K562 (cell line): ENCODE measurements around the gene CFAP20. TPM values are rescaled to one million over a fixed set of nuclear protein-coding genes. Genes with fewer than 3 reads are reported as not detected.

Experiments
- ATAC-seq: fragments of 200-7000 bp; cut with Tn5 transposase; 3 replicates; pipeline ENCODE4 v1.9.1; 2020; ENCODE audit warnings: moderate library complexity
- BruUV-seq: library from RNA; stranded (reverse); fragments of 400-500 nt; replicated peaks from 2 replicates; lab custom pipeline; 2021; lab: Mats Ljungman, UMichigan
- CTCF ChIA-PET: fragments of 300-600 bp; formaldehyde crosslinking; extraction: SDS; loops from one replicate; lab custom pipeline; 2021; ENCODE audit warnings: low intra/inter-chr PET ratio; lab: Yijun Ruan, JAX
- POLR2A ChIA-PET: fragments of 300-600, 350-650 bp; sonication (Branson Sonifier 250); formaldehyde crosslinking; extraction: SDS; loops from one replicate; lab custom pipeline; 2021; ENCODE audit warnings: antibody characterized with exemption, inconsistent platforms; lab: Yijun Ruan, JAX
- DNase-seq, 4 experiments: peaks; one replicate each; pipeline versions ENCODE4 v3.0.0 to v3.0.0-alpha.2; 2011 to 2018; ENCODE audit warnings: low spot score in 3 of 4, mixed read lengths in 3 of 4; ENCODE audit errors: extremely low read depth in 1 of 4
- FAIRE-seq: peaks from 2 replicates; lab custom pipeline; 2011; peaks lifted over from hg19 to GRCh38; lab: Jason Lieb, UNC
- H2AFZ ChIP-seq: 2 replicates; pipeline ENCODE4 v1.6.0; 2011; ENCODE audit warnings: low read depth, low read length, control low read depth, inconsistent platforms
- H3K27ac ChIP-seq: fragments of 200-600 bp; 3 replicates; pipeline ENCODE4 v1.8.0; 2011; ENCODE audit warnings: low read depth, mild to moderate bottlenecking, control low read depth, inconsistent platforms, low read length, moderate library complexity, mixed read lengths; ENCODE audit errors: extremely low read depth
- H3K27me3 ChIP-seq, 2 experiments: fragments of 300-600 bp in 1 of 2; 2 replicates in 1 of 2; 3 replicates in 1 of 2; pipeline versions ENCODE4 v1.6.0 to v1.8.0; 2011; ENCODE audit warnings: inconsistent platforms in 2 of 2, low read length in 2 of 2, mild to moderate bottlenecking in 1 of 2, mixed read lengths in 1 of 2, moderate library complexity in 1 of 2; ENCODE audit not compliant: control insufficient read depth in 2 of 2, insufficient read depth in 2 of 2
- H3K36me3 ChIP-seq: fragments of 300-600 bp; 3 replicates; pipeline ENCODE4 v1.8.0; 2011; ENCODE audit warnings: mild to moderate bottlenecking, low read length, inconsistent platforms; ENCODE audit not compliant: control insufficient read depth, insufficient read depth
- H3K4me1 ChIP-seq, 2 experiments: fragments of 200-600 bp in 1 of 2; replicated peaks in 1 of 2; 2 replicates in 1 of 2; 3 replicates in 1 of 2; pipeline versions ENCODE4 v1.5.1 to v1.8.0; 2011; ENCODE audit warnings: inconsistent platforms in 2 of 2, low read length in 2 of 2, mild to moderate bottlenecking in 1 of 2, mixed read lengths in 1 of 2, moderate library complexity in 1 of 2; ENCODE audit not compliant: control insufficient read depth in 2 of 2, insufficient read depth in 2 of 2
- H3K4me2 ChIP-seq: 2 replicates; pipeline ENCODE4 v1.6.1; 2011; ENCODE audit warnings: low read length, control low read depth, inconsistent platforms, mixed read lengths; ENCODE audit not compliant: insufficient read depth
- H3K4me3 ChIP-seq: fragments of 200-600 bp; sonication (generic), shearing (Covaris generic); 2 replicates; pipeline ENCODE4 v1.5.1; 2016; ENCODE audit warnings: control low read depth, inconsistent platforms
- H3K79me2 ChIP-seq: fragments of 200-600 bp; 3 replicates; pipeline ENCODE4 v1.8.0; 2011; ENCODE audit warnings: low read length, inconsistent platforms; ENCODE audit not compliant: control insufficient read depth, insufficient read depth
- H3K9ac ChIP-seq, 2 experiments: 2 replicates each; pipeline versions ENCODE4 v1.6.0 to v1.6.1; 2011; ENCODE audit warnings: low read depth in 2 of 2, low read length in 2 of 2, control low read depth in 1 of 2, inconsistent platforms in 1 of 2, mild to moderate bottlenecking in 1 of 2, mixed read lengths in 1 of 2; ENCODE audit not compliant: insufficient read depth in 1 of 2
- H3K9me1 ChIP-seq: one replicate; pipeline ENCODE4 v1.6.0; 2011; ENCODE audit warnings: inconsistent platforms, mild to moderate bottlenecking, low read length, moderate library complexity; ENCODE audit not compliant: control insufficient read depth, insufficient read depth
- H3K9me3 ChIP-seq: replicated peaks from 2 replicates; pipeline ENCODE4 v1.5.1; 2011; ENCODE audit warnings: low read depth, low read length, inconsistent platforms; ENCODE audit not compliant: control insufficient read depth, insufficient read depth
- H4K20me1 ChIP-seq: replicated peaks from 2 replicates; pipeline ENCODE4 v1.6.1; 2011; ENCODE audit warnings: low read length, inconsistent platforms, mixed read lengths; ENCODE audit not compliant: control insufficient read depth, insufficient read depth
- ATF2 ChIP-seq: sonication (generic); formaldehyde crosslinking; IDR thresholded peaks from 2 replicates; pipeline ENCODE4 v1.8.1; 2022; ENCODE audit warnings: missing genetic modification reagents
- CBX2 ChIP-seq: fragments of 200-600 bp; sonication (generic); IDR thresholded peaks from one replicate; pipeline ENCODE4 v1.6.1; 2012; ENCODE audit warnings: mild to moderate bottlenecking, low read length, inconsistent platforms; ENCODE audit not compliant: insufficient read depth, poor library complexity, severe bottlenecking
- DMBX1 ChIP-seq: fragments of 250-450 bp; sonication (Bioruptor Pico); IDR thresholded peaks from 2 replicates; pipeline ENCODE4 v1.8.0; 2022; ENCODE audit warnings: inconsistent platforms, mild to moderate bottlenecking, moderate library complexity, borderline replicate concordance
- ETS2 ChIP-seq: IDR thresholded peaks from 2 replicates; pipeline ENCODE4 v1.6.1; 2016; ENCODE audit warnings: borderline replicate concordance, missing genetic modification characterization, mild to moderate bottlenecking, moderate library complexity, missing compliant biosample characterization; ENCODE audit not compliant: poor library complexity, severe bottlenecking
- OTX1 ChIP-seq: fragments of 450-650 bp; formaldehyde crosslinking; IDR thresholded peaks from 2 replicates; pipeline ENCODE4 v1.4.0; 2022; ENCODE audit warnings: mild to moderate bottlenecking
- SRSF1 ChIP-seq: fragments of 200-400 bp; formaldehyde crosslinking; IDR thresholded peaks from 2 replicates; pipeline ENCODE4 v1.6.1; 2017; ENCODE audit warnings: mild to moderate bottlenecking, low read depth, low read length, moderate library complexity
- TAF9B ChIP-seq: fragments of 450-650 bp; IDR thresholded peaks from 2 replicates; pipeline ENCODE4 v1.6.1; 2018; ENCODE audit warnings: mild to moderate bottlenecking; ENCODE audit not compliant: partially characterized antibody
- ZBTB1 ChIP-seq: sonication (generic); formaldehyde crosslinking; IDR thresholded peaks from 2 replicates; pipeline ENCODE4 v1.8.1; 2023; ENCODE audit warnings: missing genetic modification reagents, low read depth, mild to moderate bottlenecking, borderline replicate concordance
- ZKSCAN1 ChIP-seq: fragments of 150-350 bp; IDR thresholded peaks from 2 replicates; pipeline ENCODE4 v1.6.1; 2016; ENCODE audit warnings: low read depth, low read length
- ZNF589 ChIP-seq: fragments of 200-800 bp; sonication (Bioruptor generic); IDR thresholded peaks from 2 replicates; pipeline ENCODE4 v1.6.1; 2016; ENCODE audit warnings: low read depth, missing genetic modification characterization, missing compliant biosample characterization
- WGBS: fragments of 100-300 bp; shearing (Covaris generic); methylation state at CpG from one replicate; pipeline ENCODE4 v1.1.6; 2016; ENCODE audit warnings: low coverage, mixed read lengths; ENCODE audit not compliant: insufficient coverage; ENCODE audit errors: missing lambda C conversion rate; 5-methylcytosine and 5-hydroxymethylcytosine counted together
- in situ Hi-C: fragments of 300-500 bp; cut with MboI; formaldehyde crosslinking; loops from 4 replicates; pipeline ENCODE4 v1.15.0; 2018; ENCODE audit warnings: inconsistent platforms, mixed read lengths
- intact Hi-C: fragments of 100-400 bp; cut with micrococcal nuclease; formaldehyde crosslinking; loops from 2 replicates; pipeline ENCODE4 v1.14.2; 2022
- polyA plus RNA-seq, 8 experiments: library from polyadenylated mRNA; depleted of rRNA in 4 of 8; stranded (reverse) in 5 of 8; unstranded in 3 of 8; fragments of >200 nt; fragmentation: Nextera tagmentation in 2 of 8; fragmentation: Illumina TruSeq in 1 of 8; extraction: Ambion mirVana in 2 of 8; extraction: Trizol in 1 of 8; gene quantifications; 2 replicates each; pipeline versions ENCODE4 v1.2.1 to v1.2.3, GENCODE V29; 2011 to 2014; ENCODE audit warnings: inconsistent platforms in 1 of 8, missing spikeins in 1 of 8
- total RNA-seq, 7 experiments: library from RNA; depleted of rRNA in 6 of 7; stranded (reverse); fragments of >200 nt in 6 of 7; fragmentation: Illumina TruSeq in 2 of 7; extraction: Trizol in 2 of 7; gene quantifications; 2 replicates each; pipeline versions ENCODE4 v1.2.1 to v1.2.3, GENCODE V29; 2011 to 2021; ENCODE audit warnings: low replicate concordance in 1 of 7
- TF ChIP-seq, protein P1 (sequence below): fragments of 450-650 bp; conservative IDR thresholded peaks from 2 replicates; pipeline ENCODE4 v1.6.1; 2016; ENCODE audit warnings: missing genetic modification characterization, low read depth, mild to moderate bottlenecking, control low read depth, missing compliant biosample characterization
- TF ChIP-seq, protein P2 (sequence below): fragments of 250-450 bp; sonication (Bioruptor Pico); IDR thresholded peaks from 2 replicates; pipeline ENCODE4 v1.5.0; 2021
- TF ChIP-seq, protein P3 (sequence below): IDR thresholded peaks from 2 replicates; pipeline ENCODE4 v1.6.1; 2012; ENCODE audit warnings: low read depth, low read length, improper control_type of control experiment, borderline replicate concordance

Gene CFAP20
- total and polyA plus RNA-seq, 9 of the 15 experiments (the other 6 are each of a cell fraction or from before 2014, with no cell fraction given) = 20.5 to 90.5 (median 75.3) TPM

GRCh38 chr16:58121132-58121531 lies 8.0 kb downstream of the CFAP20 start (continued):
- TF ChIP-seq, protein P1, sequence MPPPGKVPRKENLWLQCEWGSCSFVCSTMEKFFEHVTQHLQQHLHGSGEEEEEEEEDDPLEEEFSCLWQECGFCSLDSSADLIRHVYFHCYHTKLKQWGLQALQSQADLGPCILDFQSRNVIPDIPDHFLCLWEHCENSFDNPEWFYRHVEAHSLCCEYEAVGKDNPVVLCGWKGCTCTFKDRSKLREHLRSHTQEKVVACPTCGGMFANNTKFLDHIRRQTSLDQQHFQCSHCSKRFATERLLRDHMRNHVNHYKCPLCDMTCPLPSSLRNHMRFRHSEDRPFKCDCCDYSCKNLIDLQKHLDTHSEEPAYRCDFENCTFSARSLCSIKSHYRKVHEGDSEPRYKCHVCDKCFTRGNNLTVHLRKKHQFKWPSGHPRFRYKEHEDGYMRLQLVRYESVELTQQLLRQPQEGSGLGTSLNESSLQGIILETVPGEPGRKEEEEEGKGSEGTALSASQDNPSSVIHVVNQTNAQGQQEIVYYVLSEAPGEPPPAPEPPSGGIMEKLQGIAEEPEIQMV (tag) = no peak
- TF ChIP-seq OTX1 (no peak), SRSF1 (no peak), CBX2 (no peak), ZBTB1 (CRISPR knock-in tag) (no peak), TAF9B (no peak), ZKSCAN1 (no peak)
- TF ChIP-seq, protein P2, sequence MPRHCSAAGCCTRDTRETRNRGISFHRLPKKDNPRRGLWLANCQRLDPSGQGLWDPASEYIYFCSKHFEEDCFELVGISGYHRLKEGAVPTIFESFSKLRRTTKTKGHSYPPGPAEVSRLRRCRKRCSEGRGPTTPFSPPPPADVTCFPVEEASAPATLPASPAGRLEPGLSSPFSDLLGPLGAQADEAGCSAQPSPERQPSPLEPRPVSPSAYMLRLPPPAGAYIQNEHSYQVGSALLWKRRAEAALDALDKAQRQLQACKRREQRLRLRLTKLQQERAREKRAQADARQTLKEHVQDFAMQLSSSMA (CRISPR knock-in tag) = no peak

DNA sequence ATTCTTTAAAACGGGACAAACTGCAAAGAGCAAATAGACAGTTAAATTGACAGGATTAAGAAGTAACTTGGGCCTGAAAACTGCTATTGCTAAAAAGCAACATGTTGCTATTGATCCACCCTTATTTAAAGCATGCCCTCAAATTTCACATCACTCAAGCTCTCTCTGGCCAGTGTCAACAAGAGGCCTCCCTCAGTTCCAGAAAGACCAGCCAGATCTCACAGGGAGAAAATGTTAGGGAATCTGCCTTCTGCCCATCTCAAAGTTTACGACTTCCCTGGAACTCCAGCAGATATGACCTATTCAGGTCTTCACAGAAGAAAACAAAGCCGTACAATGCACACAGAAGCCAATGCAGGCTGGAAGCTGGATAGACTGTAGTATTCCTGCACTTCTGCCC lies 8.9 kb downstream of the CFAP20 start:
- Histone ChIP-seq H3K27ac (peak overlapping the region; percentile 72), H3K36me3 (peaks cover 22% of the 10 kb centered on the region), H3K4me2 (peak overlapping the region; percentile 15; the same call in 1 of the 2 replicates), H3K4me3 (no peak overlapping the region), H3K9me1 (no peaks in the 10 kb centered on the region), H3K27me3 (no peaks in the 10 kb centered on the region), H4K20me1 (peaks cover 8% of the 10 kb centered on the region; the same call in 1 of the 2 replicates), H2AFZ (no peak overlapping the region), H3K9ac (peak overlapping the region in 1 of 2 experiments; percentile 54; a peak in 1 of 4 replicates), H3K4me1 (peaks cover 11 to 33% of the 10 kb centered on the region in 2 experiments; a peak in 4 of 5 replicates), H3K9me3 (no peaks in the 10 kb centered on the region), H3K79me2 (peaks cover 84% of the 10 kb centered on the region)
- FAIRE-seq (no peak), DNase-seq (no peak), ATAC-seq (no peak)
- in situ Hi-C loops = loop anchor here (10.0 kb wide), 1 partner anchor 105 kb away; no protein-coding TSS in a partner anchor
- 32% methylated on average over 3 of the region's 3 CpGs for WGBS
- ChIA-PET POLR2A (no interaction called here), CTCF (interaction anchor here (0.6 to 2.2 kb wide), 3 partner anchors 58 to 156 kb away, joined by 3 to 20 read pairs (median 4); no protein-coding TSS in a partner anchor)
- intact Hi-C loops = loop anchor here (10.0 kb wide), 2 partner anchors 145 to 365 kb away; no protein-coding TSS in a partner anchor
- BruUV-seq = no TSS peak
- no peak for TF ChIP-seq DMBX1 (CRISPR knock-in tag)
- TF ChIP-seq ETS2 (tag) = no peak
- TF ChIP-seq, protein P3, sequence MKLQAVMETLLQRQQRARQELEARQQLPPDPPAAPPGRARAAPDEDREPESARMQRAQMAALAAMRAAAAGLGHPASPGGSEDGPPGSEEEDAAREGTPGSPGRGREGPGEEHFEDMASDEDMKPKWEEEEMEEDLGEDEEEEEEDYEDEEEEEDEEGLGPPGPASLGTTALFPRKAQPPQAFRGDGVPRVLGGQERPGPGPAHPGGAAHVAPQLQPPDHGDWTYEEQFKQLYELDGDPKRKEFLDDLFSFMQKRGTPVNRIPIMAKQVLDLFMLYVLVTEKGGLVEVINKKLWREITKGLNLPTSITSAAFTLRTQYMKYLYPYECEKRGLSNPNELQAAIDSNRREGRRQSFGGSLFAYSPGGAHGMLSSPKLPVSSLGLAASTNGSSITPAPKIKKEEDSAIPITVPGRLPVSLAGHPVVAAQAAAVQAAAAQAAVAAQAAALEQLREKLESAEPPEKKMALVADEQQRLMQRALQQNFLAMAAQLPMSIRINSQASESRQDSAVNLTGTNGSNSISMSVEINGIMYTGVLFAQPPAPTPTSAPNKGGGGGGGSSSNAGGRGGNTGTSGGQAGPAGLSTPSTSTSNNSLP = no peak
- TF ChIP-seq ZNF589 (CRISPR knock-in tag) = no peak
- TF ChIP-seq ATF2 (CRISPR knock-in tag) = no peak
